GM10847 (cell line): ENCODE results near the gene KLF16.

Experiments used
- POLR2A ChIP-seq: IDR thresholded peaks from 2 replicates; pipeline ENCODE4 v1.6.1; 2011; ENCODE audit not compliant: insufficient read length; ENCODE audit errors: extremely low read depth

KLF16 gene

DNA sequence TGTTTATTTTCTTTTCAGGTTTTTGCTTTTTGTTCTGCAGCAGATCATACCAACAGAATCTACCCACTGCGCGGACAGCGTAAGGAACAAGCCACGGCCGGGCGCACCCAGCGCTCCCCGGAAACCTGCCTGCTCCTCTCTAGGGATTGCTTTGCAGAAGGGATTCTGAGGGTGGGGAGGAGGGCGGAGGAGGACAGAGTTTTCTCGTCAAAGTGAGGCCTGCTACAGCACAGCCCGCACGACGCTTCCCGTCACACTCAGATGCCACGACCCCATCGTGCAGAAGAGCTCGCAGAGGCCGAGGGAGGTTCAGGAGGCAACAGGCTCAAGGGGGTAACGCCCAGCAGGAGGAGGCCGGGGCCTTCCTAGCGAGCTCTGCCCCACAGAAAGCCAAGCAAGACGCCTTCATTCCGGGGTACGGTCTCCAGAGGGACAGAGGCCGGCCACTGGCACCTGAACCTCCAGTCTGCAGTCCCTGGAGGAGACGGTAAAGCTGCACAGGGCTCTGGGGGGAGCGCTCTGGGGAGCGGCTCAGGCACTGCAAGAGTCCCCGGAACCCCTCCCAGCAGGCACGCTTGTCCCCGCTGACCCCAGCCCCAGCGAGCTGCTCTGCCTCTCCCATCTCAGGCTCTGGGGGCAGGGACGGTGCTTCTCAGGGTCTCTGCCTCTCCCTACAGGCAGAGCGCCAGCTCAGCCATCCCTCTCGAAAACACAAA, 22.0 kb downstream of the KLF16 start:
- TF ChIP-seq POLR2A = no peak

DNA sequence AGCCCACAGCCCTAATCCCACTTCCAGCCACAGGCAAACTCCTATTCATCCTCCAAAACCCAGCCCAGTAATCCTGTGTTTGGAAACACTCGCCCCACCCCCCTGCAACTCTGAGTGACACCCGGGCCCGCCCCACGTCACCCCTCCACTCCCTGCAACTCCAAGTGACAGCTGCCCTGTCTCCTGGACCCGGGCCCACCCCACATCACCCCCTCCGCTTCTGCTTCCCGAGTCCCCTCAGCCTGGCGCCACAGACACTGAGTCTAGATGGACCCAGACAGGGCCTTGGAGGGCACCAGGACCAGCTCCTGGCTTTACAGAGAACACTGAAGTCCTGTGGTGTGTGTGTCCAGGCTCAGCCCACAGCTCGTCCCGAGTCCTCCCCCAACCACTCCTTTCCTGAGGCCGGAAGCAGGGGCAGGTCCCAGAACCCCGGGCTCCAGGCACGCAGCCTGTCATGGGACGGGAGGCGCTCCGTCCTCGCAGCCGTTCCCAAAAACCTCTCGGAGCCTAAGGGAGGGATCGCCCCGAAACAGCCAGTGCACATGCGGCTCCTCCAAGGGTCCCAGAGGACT, 22.8 kb downstream of the KLF16 start:
- no peak for TF ChIP-seq POLR2A

GRCh38 chr19:1839658-1840540, 23.5 kb downstream of the KLF16 start:
- TF ChIP-seq POLR2A = no peak

- TF ChIP-seq POLR2A = no peak
These were observed 25.7 kb downstream of the KLF16 start for GRCh38 chr19:1837625-1838105.

DNA sequence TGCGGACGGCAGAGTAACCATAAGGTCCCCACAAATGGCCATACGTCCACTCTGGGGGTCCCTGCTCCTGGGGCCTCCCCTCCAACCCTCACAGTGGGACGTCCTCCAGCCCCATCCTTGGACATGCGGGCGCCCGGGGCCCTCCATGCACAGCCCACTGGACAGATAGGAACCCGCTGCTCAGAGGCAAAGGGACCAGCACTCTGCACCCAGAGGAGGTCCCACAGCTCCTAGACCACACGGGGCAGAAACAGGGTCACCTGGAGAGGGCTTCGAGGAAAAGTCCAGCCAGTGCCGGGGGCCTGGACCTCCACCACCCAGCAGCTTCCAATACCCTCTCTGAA, 26.2 kb downstream of the KLF16 start:
- TF ChIP-seq POLR2A = no peak

- no peak for TF ChIP-seq POLR2A
These were observed 26.7 kb downstream of the KLF16 start for GRCh38 chr19:1836458-1837221.

- TF ChIP-seq POLR2A = no peak
These were observed 29.8 kb downstream of the KLF16 start for GRCh38 chr19:1833540-1833939.

GRCh38 chr19:1832046-1832663, 31.2 kb downstream of the KLF16 start:
- TF ChIP-seq POLR2A = no peak

GRCh38 chr19:1830978-1831377, 32.4 kb downstream of the KLF16 start:
- no peak for TF ChIP-seq POLR2A

- TF ChIP-seq POLR2A = no peak
These were observed 32.8 kb downstream of the KLF16 start for GRCh38 chr19:1830568-1830967.

DNA sequence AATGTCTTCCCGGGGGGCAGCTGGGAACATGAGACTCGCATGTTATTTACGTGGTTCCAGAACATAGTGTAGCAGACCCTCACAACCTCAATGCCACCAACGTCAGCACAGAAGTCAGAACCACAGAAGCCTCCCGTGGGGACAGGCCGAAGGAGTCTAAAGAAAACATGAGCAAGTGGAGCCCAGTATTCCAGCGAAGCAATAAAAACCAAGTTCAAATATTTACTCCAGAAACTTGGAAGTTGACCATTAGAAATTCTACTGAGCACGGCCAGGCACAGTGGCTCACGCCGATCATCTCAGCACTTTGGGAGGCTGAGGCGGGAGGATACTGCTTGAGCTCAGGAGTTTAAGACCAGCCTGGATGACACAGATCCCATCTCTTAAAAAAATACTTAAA, 33.4 kb downstream of the KLF16 start:
- no peak for TF ChIP-seq POLR2A

GRCh38 chr19:1828279-1829238, 34.8 kb downstream of the KLF16 start:
- no peak for TF ChIP-seq POLR2A

DNA sequence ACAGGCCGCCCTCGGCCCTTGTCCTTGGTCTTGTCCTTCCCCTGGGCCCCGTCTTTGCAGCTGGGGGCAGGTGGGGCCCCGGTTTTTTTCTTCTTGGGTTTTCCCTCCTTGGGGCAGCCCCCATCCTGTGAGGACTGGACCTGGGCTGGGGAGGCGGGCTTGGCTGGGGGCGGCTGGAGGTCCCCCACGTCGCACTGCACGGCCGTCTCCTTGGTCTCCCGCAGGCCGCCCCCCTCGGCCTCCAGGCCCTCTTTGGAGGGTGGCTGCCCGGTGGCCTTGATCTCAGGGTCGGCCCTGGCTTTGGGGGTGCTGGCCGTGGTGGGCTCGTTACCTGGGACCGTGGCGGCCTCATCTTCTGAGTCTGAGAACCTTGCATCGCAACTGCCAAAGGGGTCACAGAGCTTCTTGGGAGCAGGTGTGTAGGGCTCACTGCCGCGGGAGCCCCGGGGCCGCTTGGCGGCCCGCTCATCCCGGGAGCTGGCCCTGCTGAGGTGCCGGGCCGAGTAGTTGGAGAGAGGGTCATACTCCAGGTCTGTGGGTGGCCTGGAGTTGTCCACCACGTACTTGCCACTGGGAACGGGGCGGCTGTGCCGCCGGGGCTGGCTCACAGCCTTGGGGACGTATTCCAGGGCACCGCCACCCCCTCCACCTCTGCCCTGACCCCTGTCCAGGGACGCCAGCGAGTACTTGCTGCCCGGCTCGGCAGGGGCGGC, 35.7 kb downstream of the KLF16 start:
- no peak for TF ChIP-seq POLR2A
